HFF-Myc (cell line): ENCODE measurements around the gene NSD2.
"Not testable (repeated sequence)": the region's sequence is repeated elsewhere in the genome, so short reads cannot be mapped to it uniquely, and the experiment has no call there.

ENCODE experiments used
- DNase-seq: peaks from one replicate; pipeline ENCODE4 v3.0.0-alpha.2; 2011; ENCODE audit warnings: low read depth; ENCODE audit errors: extremely low read depth
- H3K4me3 ChIP-seq: replicated peaks from 2 replicates; pipeline ENCODE4 v1.5.1; 2011; ENCODE audit warnings: low read depth, mild to moderate bottlenecking, control low read depth, low read length
- CTCF ChIP-seq: IDR thresholded peaks from 2 replicates; pipeline ENCODE4 v1.5.1; 2012; ENCODE audit warnings: mild to moderate bottlenecking, low read depth, low read length, control low read depth; ENCODE audit errors: missing control alignments

NSD2 gene

GRCh38 chr4:1990676-1991075 lies 119.5 kb downstream of the NSD2 start:
- no peak for TF ChIP-seq CTCF
- H3K4me3 ChIP-seq: no peak overlapping the region
- no peak for DNase-seq

GRCh38 chr4:1991087-1991486 lies 119.9 kb downstream of the NSD2 start:
- no peak overlapping the region for H3K4me3 ChIP-seq
- DNase-seq: no peak
- no peak for TF ChIP-seq CTCF

- no peak overlapping the region for H3K4me3 ChIP-seq
- no peak for TF ChIP-seq CTCF
- DNase-seq: no peak
Observed at GRCh38 chr4:1991596-1992434, 120.6 kb downstream of the NSD2 start.

GRCh38 chr4:1992468-1993168 lies 121.4 kb downstream of the NSD2 start:
- H3K4me3 ChIP-seq: no peak overlapping the region
- TF ChIP-seq CTCF: no peak
- no peak for DNase-seq

- TF ChIP-seq CTCF: no peak
- no peak overlapping the region for H3K4me3 ChIP-seq
- no peak for DNase-seq
Observed at GRCh38 chr4:1993169-1993516, 122.0 kb downstream of the NSD2 start.

- not testable (repeated sequence) for H3K4me3 ChIP-seq, DNase-seq
Observed at GRCh38 chr4:1993718-1994516, 122.7 kb downstream of the NSD2 start.

- no peak for TF ChIP-seq CTCF
- DNase-seq: no peak
- H3K4me3 ChIP-seq: no peak overlapping the region
Observed at GRCh38 chr4:1994938-1995337, 123.7 kb downstream of the NSD2 start.
